Stimulated activated CD4-positive, alpha-beta T cell treated with anti-CD3 and anti-CD28 coated beads, Interleukin-4, amount 100 ng/mL, for 1 hour (primary cell): Measurements from ENCODE around the gene TBC1D26.
A peak's percentile ranks its signal among the peaks of the same experiment; 100 is the strongest.
"Not testable (repeated sequence)": the region's sequence is repeated elsewhere in the genome, so short reads cannot be mapped to it uniquely, and the experiment has no call there.

Experiments used
- DNase-seq: peaks from one replicate; pipeline ENCODE4 v3.0.0-alpha.2; 2020

The TBC1D26 gene

GRCh38 chr17:15744074-15744676, 12.1 kb downstream of the TBC1D26 start:
- DNase-seq, result no peak

GRCh38 chr17:15744885-15745284, 12.8 kb downstream of the TBC1D26 start:
- DNase-seq, result no peak

GRCh38 chr17:15749403-15749802, 17.3 kb downstream of the TBC1D26 start:
- DNase-seq, result not testable (repeated sequence)

GRCh38 chr17:15768865-15769533, 36.9 kb downstream of the TBC1D26 start:
- DNase-seq, result not testable (repeated sequence)

- not testable (repeated sequence) for DNase-seq
These were observed 38.6 kb downstream of the TBC1D26 start for GRCh38 chr17:15770679-15771078.

- no peak for DNase-seq
These were observed 44.8 kb downstream of the TBC1D26 start for GRCh38 chr17:15776871-15777270.

GRCh38 chr17:15777297-15777696, 45.2 kb downstream of the TBC1D26 start:
- no peak for DNase-seq

- no peak for DNase-seq
These were observed 45.6 kb downstream of the TBC1D26 start for GRCh38 chr17:15777717-15778116.

GRCh38 chr17:15779119-15779518, 47.0 kb downstream of the TBC1D26 start:
- DNase-seq, result no peak

- no peak for DNase-seq
These were observed 48.1 kb downstream of the TBC1D26 start for GRCh38 chr17:15780188-15780587.

GRCh38 chr17:15782866-15783265, 50.8 kb downstream of the TBC1D26 start:
- DNase-seq, result peak; percentile 27

- DNase-seq, result no peak
These were observed 51.4 kb downstream of the TBC1D26 start for GRCh38 chr17:15783461-15783860.

- not testable (repeated sequence) for DNase-seq
These were observed 52.3 kb downstream of the TBC1D26 start for GRCh38 chr17:15784351-15784750.

- not testable (repeated sequence) for DNase-seq
These were observed 55.4 kb downstream of the TBC1D26 start for GRCh38 chr17:15787363-15788075.

- not testable (repeated sequence) for DNase-seq
These were observed 56.3 kb downstream of the TBC1D26 start for GRCh38 chr17:15788365-15788764.
